GM21786 (cell line): Measurements from ENCODE around the gene FAM131B.
"Not testable (repeated sequence)": the region's sequence is repeated elsewhere in the genome, so short reads cannot be mapped to it uniquely, and the experiment has no call there.

Experiments used
- ATAC-seq: cut with Tn5 transposase; IDR thresholded peaks from one replicate; pipeline ENCODE4 v1.9.1; 2021; ENCODE audit not compliant: unreplicated experiment

The FAM131B gene

GRCh38 chr7:143362131-143363015 lies at the start of gene FAM131B:
TSS of gene FAM131B (minus strand) at chr7:143362713. CDS start at chr7:143362603, 110 bp downstream.
- ATAC-seq, result no peak

GRCh38 chr7:143411976-143412708 lies 49.6 kb upstream of the FAM131B start:
- no peak for ATAC-seq

GRCh38 chr7:143410521-143411004 lies 48.0 kb upstream of the FAM131B start:
- no peak for ATAC-seq

GRCh38 chr7:143408686-143409561 lies 46.4 kb upstream of the FAM131B start, which contains the start of gene EPHA1:
TSS of gene EPHA1 (minus strand) at chr7:143408856. CDS start at chr7:143408805, 51 bp downstream.
- ATAC-seq, result no peak

GRCh38 chr7:143408252-143408685 lies 45.8 kb upstream of the FAM131B start:
- no peak for ATAC-seq

- ATAC-seq, result no peak
Measured at GRCh38 chr7:143407287-143408251, 45.1 kb upstream of the FAM131B start.

- ATAC-seq, result no peak
Measured at GRCh38 chr7:143406002-143406357, 43.5 kb upstream of the FAM131B start.

GRCh38 chr7:143405173-143406001 lies 42.9 kb upstream of the FAM131B start:
- ATAC-seq, result no peak

GRCh38 chr7:143402233-143402632 lies 39.7 kb upstream of the FAM131B start:
- ATAC-seq, result not testable (repeated sequence)

- no peak for ATAC-seq
Measured at GRCh38 chr7:143401265-143401664, 38.8 kb upstream of the FAM131B start.

- no peak for ATAC-seq
Measured at GRCh38 chr7:143399642-143400041, 37.1 kb upstream of the FAM131B start.

GRCh38 chr7:143399151-143399550 lies 36.6 kb upstream of the FAM131B start:
- no peak for ATAC-seq

GRCh38 chr7:143398616-143399015 lies 36.1 kb upstream of the FAM131B start:
- ATAC-seq, result no peak

- no peak for ATAC-seq
Measured at GRCh38 chr7:143397710-143398530, 35.4 kb upstream of the FAM131B start.

- ATAC-seq, result no peak
Measured at GRCh38 chr7:143396625-143397556, 34.4 kb upstream of the FAM131B start.

GRCh38 chr7:143396182-143396581 lies 33.7 kb upstream of the FAM131B start:
- ATAC-seq, result no peak
